Heart left ventricle (tissue), 16 donors: Measurements from ENCODE around the gene FAM98B. TPM values are rescaled to one million over a fixed set of nuclear protein-coding genes. Genes with fewer than 3 reads are reported as not detected.
"Not testable (repeated sequence)": the region's sequence is repeated elsewhere in the genome, so short reads cannot be mapped to it uniquely, and the experiment has no call there.

ENCODE experiments used
- ATAC-seq, 4 donors: fragments of 200-7000 bp; cut with Tn5 transposase; one replicate each; pipeline ENCODE4 v1.9.1; 2020 to 2022; ENCODE audit warnings: moderate library complexity in 4 of 4, mild to moderate bottlenecking in 3 of 4, moderate number of reproducible peaks in 1 of 4
- DNase-seq, 5 donors: peaks; one replicate each; pipeline ENCODE4 v3.0.0-alpha.2; 2020
- H3K27ac ChIP-seq, 12 donors: fragments of 200-600 bp; sonication (generic) in 4 of 12; one replicate each; pipeline versions ENCODE4 v1.5.0 to v1.8.0; 2016 to 2022; ENCODE audit warnings: mild to moderate bottlenecking in 2 of 12
- H3K27me3 ChIP-seq, 9 donors: fragments of 200-600 bp; sonication (generic) in 2 of 9; one replicate each; pipeline versions ENCODE4 v1.5.1 to v1.8.0; 2016 to 2022; ENCODE audit warnings: mild to moderate bottlenecking in 3 of 9
- H3K36me3 ChIP-seq, 9 donors: fragments of 200-600 bp; sonication (generic) in 2 of 9; one replicate each; pipeline versions ENCODE4 v1.5.0 to v1.8.0; 2018 to 2022; ENCODE audit warnings: mild to moderate bottlenecking in 2 of 9
- H3K4me1 ChIP-seq, 12 donors: fragments of 200-600 bp; sonication (generic) in 4 of 12; one replicate each; pipeline versions ENCODE4 v1.5.0 to v1.8.0; 2016 to 2022; ENCODE audit warnings: mild to moderate bottlenecking in 3 of 12
- H3K4me3 ChIP-seq, 12 donors: fragments of 200-600 bp; sonication (generic) in 4 of 12; one replicate each; pipeline versions ENCODE4 v1.5.0 to v1.8.0; 2017 to 2022; ENCODE audit warnings: mild to moderate bottlenecking in 9 of 12, moderate library complexity in 4 of 12
- H3K9me3 ChIP-seq, 12 donors: fragments of 200-600 bp; sonication (generic) in 4 of 12; one replicate each; pipeline versions ENCODE4 v1.5.0 to v1.8.0; 2016 to 2022; ENCODE audit warnings: mild to moderate bottlenecking in 1 of 12
- POLR2A ChIP-seq, 2 donors: fragments of 450-650 bp; IDR thresholded peaks; one replicate each; pipeline ENCODE4 v1.6.1; 2017; ENCODE audit warnings: antibody characterized with exemption in 2 of 2, mild to moderate bottlenecking in 2 of 2, moderate library complexity in 2 of 2
- WGBS, 4 donors: extraction: QIAGEN DNeasy Blood & Tissue Kit in 2 of 4; methylation state at CpG; one replicate each; pipeline versions ENCODE4 v1.1.5 to v1.1.7; 2013 to 2018; 5-methylcytosine and 5-hydroxymethylcytosine counted together
- intact Hi-C, 10 donors: fragments of 100-400 bp; cut with DNase I; formaldehyde crosslinking; loops; one replicate each; pipeline versions ENCODE4 v1.11.1 to v1.14.2; 2022
- polyA plus RNA-seq, 2 donors: library from polyadenylated mRNA; stranded (reverse); fragments of 200-250 nt; gene quantifications; one replicate each; pipeline ENCODE4 v1.2.3, GENCODE V29; 2013
- total RNA-seq, 9 donors: library from RNA; depleted of rRNA in 2 of 9; stranded (reverse); fragments of >200 nt in 2 of 9; fragmentation: NEBNext Ultra II Directional in 3 of 9; extraction: Animal tissue kit (Norgen Biotek cat#: 25700) in 3 of 9; gene quantifications; one replicate each; pipeline versions ENCODE4 v1.1.0 to v1.2.4, GENCODE V29; 2016 to 2023
- TF ChIP-seq, protein P1 (sequence below), 12 donors: fragments of 200-600 bp; sonication (generic) in 4 of 12; IDR thresholded peaks; one replicate each; pipeline versions ENCODE4 v1.5.0 to v1.8.0; 2018 to 2022; ENCODE audit warnings: antibody characterized with exemption in 12 of 12, mild to moderate bottlenecking in 5 of 12
- donor health status: ischemic (EF 13 %, LVEDD 7.1; RV severe dilation, severe dysfunction).
- donor health status: healthy with polysubstance abuse.
- donor health status: DM: no; HTN: yes; CAD: no.
- donor health status: DM: no; HTN: no; CAD: no.
- donor health status: ischemic (EF 25% LVEDD 6.9; RV normal size, moderate dysfunction).
- donor health status: ischemic (EF 25% LVEDD 5.7; RV mildly dilated, moderate dysfunction).
- donor health status: healthy.
- donor health status: DM: yes; HTN: yes; CAD: no.
- donor health status: ischemic (EF 35%, LVEDD 5.7; RV mildly dilated, moderate dysfunction).
- donor health status: nonischemic (EF 11% LVEDD 7.7; RV severe dilation, severe dysfunction).
- donor health status: DM: yes; HTN: yes; CAD: no.
- donor health status: PGD.
- donor health status: ischemic (EF 29% LVEDD 5.4; RV normal size, mild dysfunction).
- donor health status: nonischemic (EF 23%, LVEDD 6.1; RV moderate dilation, normal function).

The FAM98B gene
- total and polyA plus RNA-seq, 11 donors: 7.8 to 29.4 (median 21.2) TPM

DNA sequence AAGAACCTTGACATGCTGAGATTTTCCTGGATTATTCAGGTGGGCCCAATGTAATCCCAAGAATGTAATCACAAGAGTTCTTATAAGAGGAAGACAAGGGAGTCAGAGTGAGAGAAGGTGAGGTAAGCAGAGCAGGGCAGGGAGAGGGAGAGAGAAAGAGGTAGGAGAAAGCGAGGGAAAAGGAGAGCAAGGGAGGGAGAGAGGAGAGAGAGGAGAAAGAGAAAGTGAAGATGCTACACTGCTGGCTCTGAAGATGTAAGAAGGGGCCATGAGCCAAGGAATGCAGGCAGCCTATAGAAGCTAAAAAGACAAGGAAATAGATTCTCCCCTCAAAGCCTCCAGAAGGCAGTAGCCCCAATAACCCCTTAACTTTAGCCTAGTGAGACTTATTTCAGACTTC lies 28.7 kb upstream of the FAM98B start:
- WGBS, 4 donors: 72 to 89% (median 82%) methylated on average over 1 of the region's 1 CpG
- Histone ChIP-seq H3K27ac (no peak overlapping the region), H3K9me3 (no peaks in the 10 kb centered on the region), H3K4me1 (no peaks in the 10 kb centered on the region), H3K4me3 (no peak overlapping the region), H3K36me3 (no peaks in the 10 kb centered on the region), H3K27me3 (peaks cover 0 to 7% (median 0%) of the 10 kb centered on the region in 9 donors)
- intact Hi-C loops: no loop called here
- DNase-seq (no peak), ATAC-seq (no peak)
- TF ChIP-seq, protein P1, sequence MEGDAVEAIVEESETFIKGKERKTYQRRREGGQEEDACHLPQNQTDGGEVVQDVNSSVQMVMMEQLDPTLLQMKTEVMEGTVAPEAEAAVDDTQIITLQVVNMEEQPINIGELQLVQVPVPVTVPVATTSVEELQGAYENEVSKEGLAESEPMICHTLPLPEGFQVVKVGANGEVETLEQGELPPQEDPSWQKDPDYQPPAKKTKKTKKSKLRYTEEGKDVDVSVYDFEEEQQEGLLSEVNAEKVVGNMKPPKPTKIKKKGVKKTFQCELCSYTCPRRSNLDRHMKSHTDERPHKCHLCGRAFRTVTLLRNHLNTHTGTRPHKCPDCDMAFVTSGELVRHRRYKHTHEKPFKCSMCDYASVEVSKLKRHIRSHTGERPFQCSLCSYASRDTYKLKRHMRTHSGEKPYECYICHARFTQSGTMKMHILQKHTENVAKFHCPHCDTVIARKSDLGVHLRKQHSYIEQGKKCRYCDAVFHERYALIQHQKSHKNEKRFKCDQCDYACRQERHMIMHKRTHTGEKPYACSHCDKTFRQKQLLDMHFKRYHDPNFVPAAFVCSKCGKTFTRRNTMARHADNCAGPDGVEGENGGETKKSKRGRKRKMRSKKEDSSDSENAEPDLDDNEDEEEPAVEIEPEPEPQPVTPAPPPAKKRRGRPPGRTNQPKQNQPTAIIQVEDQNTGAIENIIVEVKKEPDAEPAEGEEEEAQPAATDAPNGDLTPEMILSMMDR (IDR thresholded peaks at IDR 0.05): no peak
- TF ChIP-seq POLR2A (IDR thresholded peaks at IDR 0.05): no peak

DNA sequence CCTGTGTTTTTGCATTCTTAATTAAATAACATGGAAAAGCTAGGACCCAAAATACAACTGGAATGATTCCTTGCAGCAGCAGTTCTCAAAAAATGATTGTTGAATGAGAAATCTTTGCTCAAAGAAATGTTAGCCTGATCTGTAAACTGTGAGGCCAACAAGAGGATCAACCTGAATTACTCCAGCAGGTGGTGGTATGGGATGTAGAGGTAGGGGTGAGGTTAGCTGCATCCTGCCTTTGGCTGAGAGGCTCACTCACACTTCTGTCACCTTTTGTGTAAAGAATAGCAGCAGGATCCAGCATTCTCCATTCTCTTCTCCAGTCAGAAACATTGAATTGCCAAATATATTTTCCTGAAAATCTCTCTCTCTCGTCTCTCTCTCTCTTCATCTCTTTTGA lies 26.5 kb upstream of the FAM98B start:
- Histone ChIP-seq H3K36me3 (no peaks in the 10 kb centered on the region), H3K9me3 (no peaks in the 10 kb centered on the region), H3K27me3 (peaks cover 0 to 2% (median 0%) of the 10 kb centered on the region in 9 donors), H3K4me1 (no peaks in the 10 kb centered on the region), H3K4me3 (no peak overlapping the region), H3K27ac (no peak overlapping the region)
- WGBS, 4 donors: 76 to 95% (median 87%) methylated on average over 1 of the region's 1 CpG
- no peak for TF ChIP-seq POLR2A (IDR thresholded peaks at IDR 0.05)
- TF ChIP-seq, protein P1 (IDR thresholded peaks at IDR 0.05): no peak
- intact Hi-C loops: no loop called here
- no peak for DNase-seq
- ATAC-seq: no peak

DNA sequence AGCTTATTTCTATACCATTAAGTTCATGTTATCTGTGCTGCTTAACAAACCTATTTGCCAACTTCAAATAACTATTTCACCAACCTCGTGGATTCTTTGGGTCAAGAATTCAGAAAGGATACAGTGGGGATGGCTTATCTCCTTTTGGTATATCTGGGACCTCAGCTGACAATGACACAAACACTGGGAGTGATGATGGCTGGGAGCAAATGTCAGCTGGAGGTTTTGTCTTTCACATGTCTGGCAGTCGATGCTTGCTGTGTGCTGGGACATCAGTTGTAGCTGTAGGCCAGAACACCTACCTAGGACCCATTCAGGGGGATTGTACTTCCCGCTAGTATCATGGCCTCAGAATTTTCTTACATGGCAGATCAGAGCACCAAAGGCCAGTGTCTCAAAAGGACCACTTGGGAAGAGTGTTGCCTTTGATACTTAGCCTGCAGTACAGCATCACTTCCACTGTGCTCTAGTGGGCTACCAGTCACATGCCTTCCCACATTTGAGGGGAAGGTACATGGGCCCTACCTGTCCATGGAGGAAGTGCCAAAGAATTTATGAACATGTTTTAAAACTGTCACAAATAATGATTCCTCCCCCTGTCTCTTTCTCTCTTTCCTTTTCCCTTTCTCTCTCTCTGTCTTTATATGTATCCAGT lies 23.7 kb upstream of the FAM98B start:
- no peak overlapping the region for H3K4me3 ChIP-seq
- DNase-seq: no peak

DNA sequence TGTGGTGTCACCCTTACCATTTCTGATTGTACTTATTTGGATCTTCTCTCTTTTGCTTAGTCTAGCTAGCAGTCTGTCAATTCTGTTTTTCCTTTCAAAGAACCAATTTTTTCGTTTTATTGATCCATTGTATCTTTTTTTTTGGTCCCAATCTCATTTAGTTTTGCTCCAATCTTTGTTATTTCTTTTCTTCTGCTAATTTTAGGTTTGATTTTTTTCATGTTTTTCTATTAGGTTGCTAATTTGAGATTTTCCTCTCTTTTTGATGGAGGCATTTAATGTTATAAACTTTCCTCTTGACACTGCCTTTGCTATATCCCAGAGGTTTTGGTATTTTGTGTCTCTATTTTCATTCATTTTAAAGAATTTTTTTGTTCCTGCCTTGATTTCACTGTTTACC lies 16.9 kb upstream of the FAM98B start:
- Histone ChIP-seq H3K27ac (no peak overlapping the region), H3K9me3 (peaks cover 0 to 6% (median 0%) of the 10 kb centered on the region in 12 donors), H3K36me3 (no peaks in the 10 kb centered on the region), H3K27me3 (peaks cover 0 to 8% (median 0%) of the 10 kb centered on the region in 9 donors), H3K4me3 (no peak overlapping the region), H3K4me1 (peaks cover 0 to 8% (median 0%) of the 10 kb centered on the region in 12 donors)
- 0 to 52% (median 10%) methylated on average over 1 of the region's 1 CpG for WGBS, 4 donors
- DNase-seq (no peak), ATAC-seq (no peak)
- intact Hi-C loops: no loop called here
- TF ChIP-seq, protein P1 (IDR thresholded peaks at IDR 0.05): no peak
- TF ChIP-seq POLR2A (IDR thresholded peaks at IDR 0.05): no peak

More for the DNA sequence above, 23.7 kb upstream of the FAM98B start:
- no peaks in the 10 kb centered on the region for H3K4me1 ChIP-seq
- no peaks in the 10 kb centered on the region for H3K9me3 ChIP-seq
- H3K27ac ChIP-seq: no peak overlapping the region
- peaks cover 0 to 2% (median 0%) of the 10 kb centered on the region in 9 donors for H3K27me3 ChIP-seq
- TF ChIP-seq, protein P1 (IDR thresholded peaks at IDR 0.05): no peak
- TF ChIP-seq POLR2A (IDR thresholded peaks at IDR 0.05): no peak
- intact Hi-C loops: no loop called here
- 58 to 64% (median 61%) methylated on average over 3 of the region's 3 CpGs for WGBS, 4 donors
- ATAC-seq: no peak
- no peaks in the 10 kb centered on the region for H3K36me3 ChIP-seq

DNA sequence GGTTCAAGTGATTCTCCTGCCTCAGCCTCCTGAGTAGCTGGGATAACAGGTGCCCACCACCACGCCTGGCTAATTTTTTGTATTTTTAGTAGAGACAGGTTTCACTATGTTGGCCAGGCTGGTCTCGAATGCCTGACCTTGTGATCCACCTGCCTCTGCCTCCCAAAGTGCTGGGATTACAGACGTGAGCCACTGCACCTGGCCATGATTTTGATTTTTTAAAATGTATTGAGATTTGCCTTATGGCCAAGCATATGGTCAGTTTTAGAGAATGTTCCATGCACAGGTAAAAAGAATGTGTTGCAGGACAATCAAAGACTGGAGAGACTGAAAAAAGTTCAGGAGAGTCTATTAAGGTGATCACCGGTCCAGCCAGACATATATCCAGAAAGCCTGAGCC lies 16.3 kb upstream of the FAM98B start:
- H3K9me3 ChIP-seq, ATAC-seq, H3K27me3 ChIP-seq, DNase-seq, H3K27ac ChIP-seq, H3K4me3 ChIP-seq, H3K36me3 ChIP-seq, intact Hi-C loops, H3K4me1 ChIP-seq: not testable (repeated sequence)
- WGBS, 4 donors: 78 to 91% (median 85%) methylated on average over 4 of the region's 4 CpGs
